Ectodermal cell (in vitro differentiated cells): ENCODE measurements around the gene SLC35F4.

ENCODE experiments used
- H3K27ac ChIP-seq: 2 replicates; pipeline ENCODE4 v1.7.0; 2013; ENCODE audit warnings: mild to moderate bottlenecking, low read depth, low read length; ENCODE audit not compliant: insufficient read depth, poor library complexity, severe bottlenecking
- H3K27me3 ChIP-seq: 2 replicates; pipeline ENCODE4 v1.7.0; 2013; ENCODE audit warnings: mild to moderate bottlenecking, low read length; ENCODE audit not compliant: insufficient read depth, control insufficient read depth, poor library complexity, severe bottlenecking
- H3K36me3 ChIP-seq: one replicate; pipeline ENCODE4 v1.7.0; 2013; ENCODE audit warnings: low read length; ENCODE audit not compliant: control insufficient read depth, insufficient read depth
- H3K4me1 ChIP-seq: one replicate; pipeline ENCODE4 v1.7.0; 2013; ENCODE audit warnings: low read length; ENCODE audit not compliant: control insufficient read depth, insufficient read depth
- H3K4me3 ChIP-seq: 2 replicates; pipeline ENCODE4 v1.7.0; 2013; ENCODE audit warnings: low read depth, low read length, control low read depth; ENCODE audit not compliant: insufficient read depth
- H3K9me3 ChIP-seq: 2 replicates; pipeline ENCODE4 v1.7.0; 2013; ENCODE audit warnings: mild to moderate bottlenecking, low read length, moderate library complexity; ENCODE audit not compliant: control insufficient read depth
- WGBS, 2 experiments: methylation state at CpG; one replicate each; pipeline ENCODE4 v1.1.7; 2013; ENCODE audit warnings: missing lambda C conversion rate in 2 of 2; 5-methylcytosine and 5-hydroxymethylcytosine counted together

The SLC35F4 gene

GRCh38 chr14:57834001-57834598 is 31.8 kb downstream of the SLC35F4 start:
- Histone ChIP-seq H3K4me3 (no peak overlapping the region), H3K4me1 (peaks cover 15% of the 10 kb centered on the region), H3K9me3 (no peaks in the 10 kb centered on the region), H3K27ac (no peak overlapping the region), H3K36me3 (no peaks in the 10 kb centered on the region), H3K27me3 (no peaks in the 10 kb centered on the region)
- WGBS, 2 experiments, result 100% methylated on average over 1 of the region's 1 CpG

GRCh38 chr14:57833323-57833722 is 32.6 kb downstream of the SLC35F4 start:
- Histone ChIP-seq H3K9me3 (no peaks in the 10 kb centered on the region), H3K27me3 (no peaks in the 10 kb centered on the region)

GRCh38 chr14:57831981-57832380 is 33.9 kb downstream of the SLC35F4 start:
- no peak overlapping the region for H3K4me3 ChIP-seq
- peaks cover 17% of the 10 kb centered on the region for H3K4me1 ChIP-seq
- no peaks in the 10 kb centered on the region for H3K36me3 ChIP-seq
- no peak overlapping the region for H3K27ac ChIP-seq
- WGBS, 2 experiments, result 24 to 28% methylated on average over 5 of the region's 5 CpGs
- no peaks in the 10 kb centered on the region for H3K9me3 ChIP-seq
- no peaks in the 10 kb centered on the region for H3K27me3 ChIP-seq

More at GRCh38 chr14:57833323-57833722, 32.6 kb downstream of the SLC35F4 start:
- H3K4me1 ChIP-seq, result peaks cover 17% of the 10 kb centered on the region
- WGBS, 2 experiments, result 31 to 59% methylated on average over 2 to 3 of the region's 3 CpGs
- no peak overlapping the region for H3K27ac ChIP-seq
- no peak overlapping the region for H3K4me3 ChIP-seq
- no peaks in the 10 kb centered on the region for H3K36me3 ChIP-seq

GRCh38 chr14:57828713-57829112 is 37.2 kb downstream of the SLC35F4 start:
- peaks cover 6% of the 10 kb centered on the region for H3K4me1 ChIP-seq
- no peak overlapping the region for H3K27ac ChIP-seq
- no peaks in the 10 kb centered on the region for H3K27me3 ChIP-seq
- no peaks in the 10 kb centered on the region for H3K36me3 ChIP-seq
- H3K9me3 ChIP-seq, result no peaks in the 10 kb centered on the region
- WGBS, 2 experiments, result 94 to 97% methylated on average over 2 of the region's 2 CpGs
- no peak overlapping the region for H3K4me3 ChIP-seq

GRCh38 chr14:57823015-57823660 is 42.8 kb downstream of the SLC35F4 start:
- no peaks in the 10 kb centered on the region for H3K27me3 ChIP-seq
- H3K27ac ChIP-seq, result no peak overlapping the region

GRCh38 chr14:57822081-57822480 is 43.8 kb downstream of the SLC35F4 start:
- H3K27ac ChIP-seq, result no peak overlapping the region
- H3K27me3 ChIP-seq, result no peaks in the 10 kb centered on the region
- H3K4me3 ChIP-seq, result no peak overlapping the region
- no peaks in the 10 kb centered on the region for H3K4me1 ChIP-seq
- no peaks in the 10 kb centered on the region for H3K36me3 ChIP-seq
- no peaks in the 10 kb centered on the region for H3K9me3 ChIP-seq

More at GRCh38 chr14:57823015-57823660, 42.8 kb downstream of the SLC35F4 start:
- H3K4me3 ChIP-seq, result no peak overlapping the region
- no peaks in the 10 kb centered on the region for H3K9me3 ChIP-seq
- no peaks in the 10 kb centered on the region for H3K36me3 ChIP-seq
- H3K4me1 ChIP-seq, result no peaks in the 10 kb centered on the region
- WGBS, 2 experiments, result 94 to 95% methylated on average over 4 of the region's 4 CpGs

GRCh38 chr14:57820581-57820980 is 45.3 kb downstream of the SLC35F4 start:
- WGBS, 2 experiments, result 60 to 77% methylated on average over 1 to 2 of the region's 2 CpGs
- Histone ChIP-seq H3K27me3 (no peaks in the 10 kb centered on the region), H3K9me3 (no peaks in the 10 kb centered on the region), H3K4me3 (no peak overlapping the region), H3K27ac (no peak overlapping the region), H3K36me3 (no peaks in the 10 kb centered on the region), H3K4me1 (no peaks in the 10 kb centered on the region)

GRCh38 chr14:57818511-57818910 is 47.4 kb downstream of the SLC35F4 start:
- WGBS, 2 experiments, result 81 to 86% methylated on average over 1 of the region's 1 CpG
- Histone ChIP-seq H3K9me3 (no peaks in the 10 kb centered on the region), H3K27ac (no peak overlapping the region), H3K4me3 (no peak overlapping the region), H3K36me3 (no peaks in the 10 kb centered on the region), H3K4me1 (no peaks in the 10 kb centered on the region), H3K27me3 (no peaks in the 10 kb centered on the region)

GRCh38 chr14:57816568-57817284 is 49.2 kb downstream of the SLC35F4 start:
- Histone ChIP-seq H3K4me1 (no peaks in the 10 kb centered on the region), H3K4me3 (no peak overlapping the region), H3K27ac (no peak overlapping the region), H3K27me3 (no peaks in the 10 kb centered on the region), H3K36me3 (no peaks in the 10 kb centered on the region), H3K9me3 (no peaks in the 10 kb centered on the region)
- WGBS, 2 experiments, result 93 to 95% methylated on average over 2 of the region's 2 CpGs

- no peaks in the 10 kb centered on the region for H3K4me1 ChIP-seq
- H3K4me3 ChIP-seq, result no peak overlapping the region
- H3K9me3 ChIP-seq, result no peaks in the 10 kb centered on the region
- H3K27me3 ChIP-seq, result no peaks in the 10 kb centered on the region
- H3K27ac ChIP-seq, result no peak overlapping the region
- WGBS, 2 experiments, result 87 to 90% methylated on average over 4 of the region's 4 CpGs
- H3K36me3 ChIP-seq, result no peaks in the 10 kb centered on the region
Observed at GRCh38 chr14:57814726-57815125, 51.2 kb downstream of the SLC35F4 start.
